GM20000 (cell line): ENCODE results near the gene KRT222.

Experiments
- DNase-seq: peaks from one replicate; pipeline ENCODE4 v3.0.0; 2012; ENCODE audit warnings: low spot score
- CTCF ChIP-seq: IDR thresholded peaks from 2 replicates; pipeline ENCODE4 v1.5.1; 2012; ENCODE audit warnings: mild to moderate bottlenecking, control low read depth; ENCODE audit errors: extremely low read depth, missing control alignments

Gene KRT222

GRCh38 chr17:40625311-40625710, 39.7 kb downstream of the KRT222 start:
- DNase-seq, result no peak
- no peak for TF ChIP-seq CTCF

- no peak for DNase-seq
- TF ChIP-seq CTCF, result no peak
Measured at GRCh38 chr17:40623419-40624210, 41.4 kb downstream of the KRT222 start.

GRCh38 chr17:40622509-40622928, 42.5 kb downstream of the KRT222 start:
- DNase-seq, result no peak
- TF ChIP-seq CTCF, result no peak

GRCh38 chr17:40621578-40621977, 43.4 kb downstream of the KRT222 start:
- DNase-seq, result no peak
- no peak for TF ChIP-seq CTCF

GRCh38 chr17:40621019-40621418, 44.0 kb downstream of the KRT222 start:
- DNase-seq, result no peak
- no peak for TF ChIP-seq CTCF

GRCh38 chr17:40618754-40619625, 46.0 kb downstream of the KRT222 start:
- no peak for TF ChIP-seq CTCF
- DNase-seq, result no peak

GRCh38 chr17:40617678-40618240, 47.2 kb downstream of the KRT222 start:
- no peak for DNase-seq

More at GRCh38 chr17:40617678-40618240, 47.2 kb downstream of the KRT222 start:
- no peak for TF ChIP-seq CTCF
